Loucy (cell line): ENCODE measurements around the gene ALOX12B.
A peak's percentile ranks its signal among the peaks of the same experiment; 100 is the strongest.
"Not testable (repeated sequence)": the region's sequence is repeated elsewhere in the genome, so short reads cannot be mapped to it uniquely, and the experiment has no call there.

Experiments
- H2AFZ ChIP-seq: fragments of 200-600 bp; sonication (generic); 2 replicates; pipeline ENCODE4 v1.6.0; 2016; ENCODE audit warnings: antibody characterized with exemption, mild to moderate bottlenecking, low read length, moderate library complexity
- H3F3A ChIP-seq: fragments of 200-600 bp; 2 replicates; pipeline ENCODE4 v1.6.0; 2016; ENCODE audit warnings: antibody characterized with exemption, low read depth, mild to moderate bottlenecking
- H3K27me3 ChIP-seq: fragments of 200-600 bp; sonication (generic); 2 replicates; pipeline ENCODE4 v1.6.1; 2014; ENCODE audit warnings: low read length, mild to moderate bottlenecking; ENCODE audit not compliant: insufficient read depth, poor library complexity, severe bottlenecking
- H3K36me3 ChIP-seq: fragments of 200-600 bp; sonication (generic); 2 replicates; pipeline ENCODE4 v1.6.1; 2016; ENCODE audit warnings: low read length; ENCODE audit not compliant: insufficient read depth
- H3K4me1 ChIP-seq: fragments of 200-600 bp; sonication (generic); 2 replicates; pipeline ENCODE4 v1.5.1; 2014; ENCODE audit warnings: low read length, mild to moderate bottlenecking; ENCODE audit not compliant: insufficient read depth, poor library complexity, severe bottlenecking
- H3K4me2 ChIP-seq: fragments of 200-600 bp; sonication (generic); 2 replicates; pipeline ENCODE4 v1.6.0; 2014; ENCODE audit warnings: antibody characterized with exemption, low read length, low read depth, mild to moderate bottlenecking; ENCODE audit not compliant: poor library complexity, severe bottlenecking
- H3K4me3 ChIP-seq: fragments of 200-600 bp; sonication (generic); 2 replicates; pipeline ENCODE4 v1.5.1; 2014; ENCODE audit warnings: low read length, mild to moderate bottlenecking, mixed read lengths; ENCODE audit not compliant: poor library complexity, severe bottlenecking
- H3K79me2 ChIP-seq: fragments of 200-600 bp; sonication (generic); 2 replicates; pipeline ENCODE4 v1.6.1; 2014; ENCODE audit warnings: low read length; ENCODE audit not compliant: insufficient read depth
- H3K9ac ChIP-seq: fragments of 200-600 bp; sonication (generic); 2 replicates; pipeline ENCODE4 v1.6.0; 2014; ENCODE audit warnings: mild to moderate bottlenecking, low read depth, low read length, moderate library complexity; ENCODE audit not compliant: poor library complexity, severe bottlenecking
- H3K9me2 ChIP-seq: fragments of 200-600 bp; sonication (generic); replicated peaks from 2 replicates; pipeline ENCODE4 v1.6.1; 2016; ENCODE audit warnings: low read depth, low read length, mixed read lengths
- H3K9me3 ChIP-seq: fragments of 200-600 bp; sonication (generic); 2 replicates; pipeline ENCODE4 v1.6.1; 2014; ENCODE audit warnings: mild to moderate bottlenecking, antibody characterized with exemption, low read length, low read depth; ENCODE audit not compliant: insufficient read depth
- H4K20me1 ChIP-seq: fragments of 200-600 bp; sonication (generic); 2 replicates; pipeline ENCODE4 v1.6.0; 2014; ENCODE audit warnings: antibody characterized with exemption, low read length, mild to moderate bottlenecking; ENCODE audit not compliant: insufficient read depth, poor library complexity, severe bottlenecking
- CTCF ChIP-seq: fragments of 200-600 bp; sonication (generic); conservative IDR thresholded peaks from 2 replicates; pipeline ENCODE4 v1.5.1; 2014; ENCODE audit warnings: mild to moderate bottlenecking, antibody characterized with exemption, low read length
- EZH2phosphoT487 ChIP-seq: fragments of 200-600 bp; IDR thresholded peaks from 2 replicates; pipeline ENCODE4 v1.6.1; 2018; ENCODE audit warnings: antibody characterized with exemption, mild to moderate bottlenecking, moderate library complexity, borderline replicate concordance

Gene ALOX12B

GRCh38 chr17:8062435-8062806, 25.1 kb downstream of the ALOX12B start:
- Histone ChIP-seq H3K4me2 (no peak overlapping the region), H2AFZ (no peak overlapping the region), H3K27me3 (no peaks in the 10 kb centered on the region), H3K79me2 (no peaks in the 10 kb centered on the region), H4K20me1 (no peaks in the 10 kb centered on the region), H3K9me2 (no peaks in the 10 kb centered on the region), H3K36me3 (no peaks in the 10 kb centered on the region), H3K4me3 (no peak overlapping the region), H3K9ac (no peak overlapping the region), H3K9me3 (no peaks in the 10 kb centered on the region), H3F3A (no peaks in the 10 kb centered on the region), H3K4me1 (peaks cover 7% of the 10 kb centered on the region)
- no peak for TF ChIP-seq CTCF
- no peak for TF ChIP-seq EZH2phosphoT487

GRCh38 chr17:8061851-8062250, 25.7 kb downstream of the ALOX12B start:
- H2AFZ ChIP-seq, H3K79me2 ChIP-seq, H3F3A ChIP-seq, H3K36me3 ChIP-seq, H3K4me2 ChIP-seq, H3K9me3 ChIP-seq, H4K20me1 ChIP-seq, H3K9ac ChIP-seq, H3K4me3 ChIP-seq, H3K9me2 ChIP-seq, H3K27me3 ChIP-seq: not testable (repeated sequence)
- peaks cover 12% of the 10 kb centered on the region for H3K4me1 ChIP-seq

- H2AFZ ChIP-seq = peak overlapping the region; percentile 47
- H3K4me2 ChIP-seq = no peak overlapping the region
- TF ChIP-seq CTCF = peak; percentile 84
- TF ChIP-seq EZH2phosphoT487 = no peak
- H3K79me2 ChIP-seq = no peaks in the 10 kb centered on the region
- no peaks in the 10 kb centered on the region for H3K27me3 ChIP-seq
- H3K4me1 ChIP-seq = peaks cover 27% of the 10 kb centered on the region
- no peaks in the 10 kb centered on the region for H3F3A ChIP-seq
- H3K36me3 ChIP-seq = no peaks in the 10 kb centered on the region
- no peaks in the 10 kb centered on the region for H3K9me3 ChIP-seq
- H4K20me1 ChIP-seq = no peaks in the 10 kb centered on the region
- no peaks in the 10 kb centered on the region for H3K9me2 ChIP-seq
- no peak overlapping the region for H3K9ac ChIP-seq
- no peak overlapping the region for H3K4me3 ChIP-seq
Measured at GRCh38 chr17:8060274-8060673, 27.2 kb downstream of the ALOX12B start.

GRCh38 chr17:8059131-8059530, 28.4 kb downstream of the ALOX12B start:
- no peak overlapping the region for H2AFZ ChIP-seq
- TF ChIP-seq CTCF = no peak
- no peak for TF ChIP-seq EZH2phosphoT487
- no peaks in the 10 kb centered on the region for H3K27me3 ChIP-seq
- H4K20me1 ChIP-seq = no peaks in the 10 kb centered on the region
- no peaks in the 10 kb centered on the region for H3K9me3 ChIP-seq
- no peak overlapping the region for H3K9ac ChIP-seq
- no peaks in the 10 kb centered on the region for H3K9me2 ChIP-seq
- H3K79me2 ChIP-seq = no peaks in the 10 kb centered on the region
- no peaks in the 10 kb centered on the region for H3F3A ChIP-seq
- no peak overlapping the region for H3K4me2 ChIP-seq
- no peaks in the 10 kb centered on the region for H3K36me3 ChIP-seq
- no peak overlapping the region for H3K4me3 ChIP-seq
- H3K4me1 ChIP-seq = peaks cover 27% of the 10 kb centered on the region
